Gastrocnemius medialis (tissue), 4 donors: Measurements from ENCODE around the gene PLIN4.

Source experiments
- CTCF ChIP-seq, 5 experiments: fragments of 450-650 bp in 3 of 5; fragments of 200-600 bp in 2 of 5; sonication (generic) in 2 of 5; IDR thresholded peaks in 4 of 5; conservative IDR thresholded peaks in 1 of 5; 1 replicate in 4 of 5; 2 replicates in 1 of 5; pipeline ENCODE4 v1.5.1; 2016 to 2019; ENCODE audit warnings: antibody characterized with exemption in 5 of 5, mild to moderate bottlenecking in 3 of 5, moderate library complexity in 3 of 5
- POLR2A ChIP-seq, 2 donors: fragments of 450-650 bp; IDR thresholded peaks; one replicate each; pipeline ENCODE4 v1.6.1; 2017; ENCODE audit warnings: antibody characterized with exemption in 2 of 2, mild to moderate bottlenecking in 2 of 2, moderate library complexity in 2 of 2

- TF ChIP-seq CTCF (IDR thresholded peaks at IDR 0.05 in 4 of 5, conservative IDR thresholded peaks at IDR 0.05 in 1 of 5) = no peak
- no peak for TF ChIP-seq POLR2A (IDR thresholded peaks at IDR 0.05)
These were observed 45.9 kb downstream of the PLIN4 start, which contains the start of gene HDGFL2 for GRCh38 chr19:4472174-4472974.
